Panc1 (cell line): Measurements from ENCODE around the gene PWP1.

ENCODE experiments used
- CTCF ChIP-seq: fragments of 450-650 bp; IDR thresholded peaks from 2 replicates; pipeline ENCODE4 v1.5.1; 2017; ENCODE audit warnings: mild to moderate bottlenecking
- POLR2AphosphoS5 ChIP-seq: IDR thresholded peaks from 2 replicates; pipeline ENCODE4 v1.6.1; 2012; ENCODE audit warnings: mild to moderate bottlenecking, low read depth, low read length, moderate library complexity
- REST ChIP-seq, 2 experiments: IDR thresholded peaks; 2 replicates each; pipeline ENCODE4 v1.6.1; 2011 to 2012; ENCODE audit warnings: low read depth in 2 of 2, control low read depth in 1 of 2, low read length in 1 of 2, mild to moderate bottlenecking in 1 of 2, moderate library complexity in 1 of 2; ENCODE audit not compliant: insufficient read depth in 1 of 2
- SIN3A ChIP-seq: IDR thresholded peaks from 2 replicates; pipeline ENCODE4 v1.6.1; 2012; ENCODE audit warnings: low read depth, mild to moderate bottlenecking, low read length, moderate library complexity, borderline replicate concordance; ENCODE audit not compliant: insufficient read depth
- TCF7L2 ChIP-seq: IDR thresholded peaks from 2 replicates; pipeline ENCODE4 v1.6.1; 2011; ENCODE audit warnings: mild to moderate bottlenecking, low read depth, low read length, inconsistent platforms

GRCh38 chr12:107679336-107679735, 6.3 kb upstream of the PWP1 start:
- TF ChIP-seq CTCF = no peak
- no peak for TF ChIP-seq POLR2AphosphoS5
- TF ChIP-seq REST (IDR thresholded peaks at IDR 0.05; ENCODE audit: insufficient read depth in 1 of 2, low read depth in 2 of 2, low read length in 1 of 2) = no peak
- no peak for TF ChIP-seq SIN3A
- TF ChIP-seq TCF7L2 = no peak
